KMS-11 (cell line): ENCODE measurements around the gene PLEKHF1.

ENCODE experiments used
- H2AFZ ChIP-seq: fragments of 200-600 bp; sonication (generic); 2 replicates; pipeline ENCODE4 v1.6.1; 2016; ENCODE audit warnings: antibody characterized with exemption, mixed run types, low read depth
- H3K27ac ChIP-seq: fragments of 200-600 bp; sonication (generic); 2 replicates; pipeline ENCODE4 v1.6.1; 2016; ENCODE audit warnings: mild to moderate bottlenecking, mixed run types
- H3K27me3 ChIP-seq: fragments of 200-600 bp; sonication (generic); 2 replicates; pipeline ENCODE4 v1.6.1; 2017; ENCODE audit warnings: mild to moderate bottlenecking, low read depth, mixed run types, moderate library complexity; ENCODE audit not compliant: insufficient read depth
- H3K36me3 ChIP-seq: fragments of 200-600 bp; sonication (generic); 2 replicates; pipeline ENCODE4 v1.6.1; 2017; ENCODE audit warnings: mild to moderate bottlenecking, mixed run types; ENCODE audit not compliant: insufficient read depth
- H3K4me1 ChIP-seq: fragments of 200-600 bp; sonication (generic); 2 replicates; pipeline ENCODE4 v1.6.1; 2016; ENCODE audit warnings: mild to moderate bottlenecking, low read depth, mixed run types; ENCODE audit not compliant: poor library complexity, severe bottlenecking
- H3K4me2 ChIP-seq: fragments of 200-600 bp; sonication (generic); 2 replicates; pipeline ENCODE4 v1.7.0; 2016; ENCODE audit warnings: mild to moderate bottlenecking, mixed run types
- H3K4me3 ChIP-seq: fragments of 200-600 bp; sonication (generic); IDR thresholded peaks from 2 replicates; pipeline ENCODE4 v1.6.1; 2017; ENCODE audit warnings: low read depth, low read length, mixed read lengths; ENCODE audit not compliant: insufficient read depth
- H3K79me2 ChIP-seq: fragments of 200-600 bp; sonication (generic); 2 replicates; pipeline ENCODE4 v1.6.1; 2016; ENCODE audit warnings: low read depth, mixed run types; ENCODE audit not compliant: insufficient read depth
- H3K9ac ChIP-seq: fragments of 200-600 bp; sonication (generic); 2 replicates; pipeline ENCODE4 v1.6.1; 2016; ENCODE audit warnings: mild to moderate bottlenecking, mixed run types
- H4K20me1 ChIP-seq: fragments of 200-600 bp; sonication (generic); 2 replicates; pipeline ENCODE4 v1.6.1; 2016; ENCODE audit warnings: mild to moderate bottlenecking, mixed run types; ENCODE audit not compliant: insufficient read depth
- TF ChIP-seq, protein P1 (sequence below): fragments of 200-600 bp; sonication (generic); conservative IDR thresholded peaks from 2 replicates; pipeline ENCODE4 v1.6.1; 2017; ENCODE audit warnings: low read depth, mild to moderate bottlenecking, antibody characterized with exemption, low read length, moderate library complexity, mixed read lengths

Gene PLEKHF1

DNA sequence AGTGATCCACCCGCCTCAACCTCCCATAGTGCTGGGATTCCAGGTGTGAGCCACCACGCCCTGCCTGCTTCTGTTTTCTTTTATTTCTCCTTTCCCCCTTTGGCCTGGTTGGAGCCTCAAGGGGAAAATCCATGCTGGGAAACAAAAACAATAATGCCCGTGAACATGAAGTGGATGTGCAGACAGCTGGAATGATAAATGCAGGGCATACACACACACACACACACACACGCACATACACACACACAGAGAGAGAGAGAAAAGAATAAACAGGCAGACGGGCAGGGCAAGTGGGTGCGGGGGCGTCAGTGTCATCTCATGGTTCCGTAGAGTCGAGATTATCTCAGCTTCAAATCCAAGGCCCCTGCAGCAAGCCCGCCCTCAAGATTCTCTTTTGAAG is 4.4 kb upstream of the PLEKHF1 start:
- no peak overlapping the region for H3K9ac ChIP-seq
- H3K4me1 ChIP-seq = no peaks in the 10 kb centered on the region
- H3K27me3 ChIP-seq = no peaks in the 10 kb centered on the region; the same call in 1 of the 2 replicates
- no peak overlapping the region for H3K4me2 ChIP-seq
- H3K27ac ChIP-seq = no peak overlapping the region
- H3K36me3 ChIP-seq = no peaks in the 10 kb centered on the region
- no peak overlapping the region for H2AFZ ChIP-seq
- no peaks in the 10 kb centered on the region for H3K79me2 ChIP-seq
- no peaks in the 10 kb centered on the region for H4K20me1 ChIP-seq
- H3K4me3 ChIP-seq = no peak overlapping the region
- TF ChIP-seq, protein P1, sequence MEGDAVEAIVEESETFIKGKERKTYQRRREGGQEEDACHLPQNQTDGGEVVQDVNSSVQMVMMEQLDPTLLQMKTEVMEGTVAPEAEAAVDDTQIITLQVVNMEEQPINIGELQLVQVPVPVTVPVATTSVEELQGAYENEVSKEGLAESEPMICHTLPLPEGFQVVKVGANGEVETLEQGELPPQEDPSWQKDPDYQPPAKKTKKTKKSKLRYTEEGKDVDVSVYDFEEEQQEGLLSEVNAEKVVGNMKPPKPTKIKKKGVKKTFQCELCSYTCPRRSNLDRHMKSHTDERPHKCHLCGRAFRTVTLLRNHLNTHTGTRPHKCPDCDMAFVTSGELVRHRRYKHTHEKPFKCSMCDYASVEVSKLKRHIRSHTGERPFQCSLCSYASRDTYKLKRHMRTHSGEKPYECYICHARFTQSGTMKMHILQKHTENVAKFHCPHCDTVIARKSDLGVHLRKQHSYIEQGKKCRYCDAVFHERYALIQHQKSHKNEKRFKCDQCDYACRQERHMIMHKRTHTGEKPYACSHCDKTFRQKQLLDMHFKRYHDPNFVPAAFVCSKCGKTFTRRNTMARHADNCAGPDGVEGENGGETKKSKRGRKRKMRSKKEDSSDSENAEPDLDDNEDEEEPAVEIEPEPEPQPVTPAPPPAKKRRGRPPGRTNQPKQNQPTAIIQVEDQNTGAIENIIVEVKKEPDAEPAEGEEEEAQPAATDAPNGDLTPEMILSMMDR = no peak

DNA sequence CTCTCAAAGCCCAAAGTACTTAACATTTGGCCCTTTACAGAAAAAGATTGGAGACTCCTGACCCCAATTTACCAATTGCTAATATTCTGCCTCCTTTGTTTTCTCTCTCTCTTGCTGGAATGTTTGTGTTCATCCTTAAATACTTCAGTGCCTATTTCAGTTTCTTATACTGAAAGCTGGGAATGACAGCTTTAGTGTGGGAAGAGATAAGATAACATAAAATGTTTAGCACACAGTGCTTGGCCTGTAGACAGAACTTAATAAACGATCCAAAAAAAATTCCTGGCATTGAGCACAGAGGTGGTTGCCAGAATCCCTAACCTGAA is 3.0 kb upstream of the PLEKHF1 start:
- H3K4me1 ChIP-seq = no peaks in the 10 kb centered on the region
- H3K36me3 ChIP-seq = no peaks in the 10 kb centered on the region
- no peak overlapping the region for H2AFZ ChIP-seq
- no peaks in the 10 kb centered on the region for H3K79me2 ChIP-seq
- no peak overlapping the region for H3K4me2 ChIP-seq
- H3K9ac ChIP-seq = no peak overlapping the region
- H3K4me3 ChIP-seq = no peak overlapping the region
- TF ChIP-seq, protein P1 = no peak
- H3K27me3 ChIP-seq = no peaks in the 10 kb centered on the region
- no peak overlapping the region for H3K27ac ChIP-seq
- no peaks in the 10 kb centered on the region for H4K20me1 ChIP-seq

DNA sequence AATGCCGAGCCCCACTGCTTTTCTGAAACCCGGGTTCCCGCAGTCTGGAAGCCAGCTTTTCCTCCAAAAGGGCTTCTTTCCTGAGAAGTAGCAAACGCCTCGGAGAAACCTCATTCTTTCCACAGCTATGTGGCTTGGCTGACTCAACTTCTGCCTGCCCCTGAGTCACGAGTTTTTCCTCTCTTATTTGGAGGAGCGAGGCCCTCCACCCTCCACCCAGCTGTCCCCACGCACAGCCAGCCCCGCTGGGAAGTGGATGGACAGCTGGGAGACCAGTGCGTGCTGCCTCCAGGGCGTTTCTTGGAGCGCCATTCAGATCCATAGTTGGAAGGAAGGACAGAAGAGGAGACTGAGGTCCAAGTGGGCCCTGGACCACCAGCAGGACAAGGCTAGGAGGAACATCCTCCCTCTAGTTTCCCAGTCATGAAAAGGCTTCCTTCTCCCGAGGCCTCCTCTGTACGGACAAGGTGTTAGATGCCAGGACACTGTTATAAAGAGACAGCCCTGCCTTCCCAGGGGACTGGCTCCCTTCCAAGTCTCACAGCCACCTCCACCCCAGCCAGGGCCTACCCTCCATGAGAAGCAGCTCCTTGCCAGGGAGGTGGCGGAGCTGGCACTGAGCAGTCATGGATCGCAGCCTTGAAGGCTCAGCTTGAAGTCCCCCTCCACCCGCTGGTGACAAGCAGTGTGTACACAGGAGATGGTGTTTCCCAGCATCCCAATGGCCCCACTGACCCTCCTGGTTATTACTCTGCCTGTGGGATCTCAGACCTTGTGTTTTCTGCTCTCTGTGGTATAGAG is 2.5 kb upstream of the PLEKHF1 start:
- H3K4me1 ChIP-seq = no peaks in the 10 kb centered on the region
- H3K27ac ChIP-seq = no peak overlapping the region
- H3K9ac ChIP-seq = no peak overlapping the region

DNA sequence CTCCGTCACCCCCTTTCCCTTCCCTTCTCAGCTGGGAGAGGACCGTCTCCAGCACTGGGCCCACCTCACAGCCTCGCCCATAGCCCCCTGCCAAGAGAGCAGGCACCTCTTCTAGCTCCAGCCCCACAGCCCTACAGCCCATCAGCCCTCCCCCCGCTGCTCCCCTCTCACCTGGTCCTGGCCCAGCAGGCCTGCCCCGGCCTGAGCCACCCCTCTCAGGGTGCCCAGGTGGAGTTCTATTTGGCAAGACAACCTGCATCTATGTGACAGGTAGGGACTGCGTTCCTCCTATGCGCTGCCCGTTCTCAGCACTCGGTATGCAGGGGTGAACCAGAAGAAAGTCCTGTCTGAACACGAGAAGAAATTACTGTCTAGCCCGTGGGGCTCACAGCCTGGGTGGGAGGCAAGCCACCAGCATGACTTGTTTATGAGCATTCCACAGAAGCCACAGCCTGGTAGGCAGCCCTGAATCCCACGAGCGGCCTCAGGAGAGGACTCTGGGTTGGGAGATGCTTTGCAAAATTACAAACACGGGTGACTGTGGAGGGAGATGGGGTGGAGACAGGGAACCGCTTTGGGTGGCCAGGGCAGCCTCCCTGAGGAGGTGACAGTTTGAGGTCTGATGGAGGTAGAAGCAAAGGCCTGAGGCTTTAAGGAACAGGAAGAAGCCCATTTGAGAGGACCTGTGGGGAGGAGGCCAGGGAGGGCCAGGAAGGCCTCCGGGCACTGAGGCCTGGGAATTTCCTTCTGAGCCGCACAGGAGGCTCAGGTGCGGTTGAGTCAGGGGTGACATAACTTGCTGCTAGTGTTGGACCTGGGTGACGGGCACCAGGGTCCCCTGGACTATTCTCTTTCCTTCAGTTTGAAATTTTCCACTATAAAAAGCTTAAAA is 1.2 kb upstream of the PLEKHF1 start:
- Histone ChIP-seq H3K27ac (no peak overlapping the region), H3K4me1 (no peaks in the 10 kb centered on the region), H3K4me3 (no peak overlapping the region), H4K20me1 (no peaks in the 10 kb centered on the region), H3K4me2 (peak overlapping the region; percentile 54; the same call in 1 of the 2 replicates), H3K79me2 (no peaks in the 10 kb centered on the region), H3K27me3 (no peaks in the 10 kb centered on the region), H2AFZ (no peak overlapping the region), H3K9ac (no peak overlapping the region), H3K36me3 (no peaks in the 10 kb centered on the region)
- TF ChIP-seq, protein P1 = no peak

More for the DNA sequence above, 2.5 kb upstream of the PLEKHF1 start:
- Histone ChIP-seq H3K79me2 (no peaks in the 10 kb centered on the region), H4K20me1 (no peaks in the 10 kb centered on the region), H3K27me3 (no peaks in the 10 kb centered on the region), H3K36me3 (no peaks in the 10 kb centered on the region), H3K4me2 (no peak overlapping the region), H2AFZ (no peak overlapping the region), H3K4me3 (no peak overlapping the region)
- TF ChIP-seq, protein P1 = no peak
